ENCODE results near the gene SLF2. TPM values are rescaled to one million over a fixed set of nuclear protein-coding genes. Genes with fewer than 3 reads are reported as not detected.
A peak's percentile ranks its signal among the peaks of the same experiment; 100 is the strongest.

The SLF2 gene
- total and polyA plus RNA-seq, 4 donors, result 4.0 to 18.8 (median 12.1) TPM

- Histone ChIP-seq H3K27ac (ENCODE audit: low read depth in 1 of 2, low read length in 2 of 2) (no peak overlapping the region), H3K4me3 (ENCODE audit: low read depth in 1 of 3, low read length in 3 of 3) (no peak overlapping the region), H3K9me3 (ENCODE audit: control insufficient read depth in 4 of 4, low read length in 3 of 4) (no peaks in the 10 kb centered on the region), H3K4me1 (ENCODE audit: control insufficient read depth in 4 of 4, insufficient read depth in 4 of 4, low read length in 3 of 4) (no peaks in the 10 kb centered on the region), H3K36me3 (ENCODE audit: control insufficient read depth in 4 of 4, insufficient read depth in 3 of 4, low read depth in 1 of 4, low read length in 3 of 4) (no peaks in the 10 kb centered on the region), H3K9ac (ENCODE audit: low read depth in 1 of 2, low read length in 2 of 2) (no peak overlapping the region), H3K27me3 (ENCODE audit: control insufficient read depth in 4 of 4, insufficient read depth in 4 of 4, low read length in 3 of 4) (peaks cover 0 to 11% (median 0%) of the 10 kb centered on the region in 4 donors)
- DNase-seq (ENCODE audit: low spot score), result no peak
- WGBS, result 66% methylated on average over 6 of the region's 6 CpGs
- TF ChIP-seq MAX (IDR thresholded peaks at IDR 0.05), result no peak
- TF ChIP-seq EGR1 (IDR thresholded peaks at IDR 0.05; ENCODE audit: low read depth in 2 of 2), result no peak
- no peak for TF ChIP-seq REST (IDR thresholded peaks at IDR 0.05)
- no peak for TF ChIP-seq TAF1 (conservative IDR thresholded peaks at IDR 0.05)
- no peak for TF ChIP-seq GABPA (IDR thresholded peaks at IDR 0.05 in 1 of 2, conservative IDR thresholded peaks at IDR 0.05 in 1 of 2)
- TF ChIP-seq ZBTB33 (IDR thresholded peaks at IDR 0.05), result no peak
- no peak for TF ChIP-seq JUND (IDR thresholded peaks at IDR 0.05)
These were observed 22.6 kb upstream of the SLF2 start for GRCh38 chr10:100890141-100890672.

GRCh38 chr10:100890673-100891317 lies 22.0 kb upstream of the SLF2 start:
- WGBS, result 89% methylated on average over 7 of the region's 7 CpGs
- DNase-seq (ENCODE audit: low spot score), result no peak

GRCh38 chr10:100894033-100894432 lies 18.7 kb upstream of the SLF2 start:
- no peaks in the 10 kb centered on the region for H3K9me3 ChIP-seq (ENCODE audit: control insufficient read depth in 4 of 4, low read length in 3 of 4)
- no peaks in the 10 kb centered on the region for H3K4me1 ChIP-seq (ENCODE audit: control insufficient read depth in 4 of 4, insufficient read depth in 4 of 4, low read length in 3 of 4)
- H3K36me3 ChIP-seq (ENCODE audit: control insufficient read depth in 4 of 4, insufficient read depth in 3 of 4, low read depth in 1 of 4, low read length in 3 of 4), result no peaks in the 10 kb centered on the region
- no peak overlapping the region for H3K4me3 ChIP-seq (ENCODE audit: low read depth in 1 of 3, low read length in 3 of 3)
- DNase-seq (ENCODE audit: low spot score), result peak; percentile 14
- no peak overlapping the region for H3K27ac ChIP-seq (ENCODE audit: low read depth in 1 of 2, low read length in 2 of 2)
- no peak overlapping the region for H3K9ac ChIP-seq (ENCODE audit: low read depth in 1 of 2, low read length in 2 of 2)
- H3K27me3 ChIP-seq (ENCODE audit: control insufficient read depth in 4 of 4, insufficient read depth in 4 of 4, low read length in 3 of 4), result peaks cover 0 to 14% (median 1%) of the 10 kb centered on the region in 4 donors
- WGBS, result 71% methylated on average over 3 of the region's 3 CpGs
- no peak for TF ChIP-seq SP1 (IDR thresholded peaks at IDR 0.05)
- no peak for TF ChIP-seq TAF1 (conservative IDR thresholded peaks at IDR 0.05)
- TF ChIP-seq EGR1 (IDR thresholded peaks at IDR 0.05; ENCODE audit: low read depth in 2 of 2), result no peak
- no peak for TF ChIP-seq CTCF (IDR thresholded peaks at IDR 0.05; ENCODE audit: low read depth, low read length, missing input control)
- TF ChIP-seq NR2F2 (IDR thresholded peaks at IDR 0.05), result no peak
- TF ChIP-seq HNF4G (IDR thresholded peaks at IDR 0.05), result no peak
- no peak for TF ChIP-seq RAD21 (IDR thresholded peaks at IDR 0.05)
- TF ChIP-seq RXRA (IDR thresholded peaks at IDR 0.05), result no peak
- TF ChIP-seq ATF3 (IDR thresholded peaks at IDR 0.05), result no peak
- TF ChIP-seq MAX (IDR thresholded peaks at IDR 0.05), result no peak
- TF ChIP-seq ZBTB33 (IDR thresholded peaks at IDR 0.05), result no peak

More at GRCh38 chr10:100890673-100891317, 22.0 kb upstream of the SLF2 start:
- Histone ChIP-seq H3K27ac (ENCODE audit: low read depth in 1 of 2, low read length in 2 of 2) (no peak overlapping the region), H3K4me1 (ENCODE audit: control insufficient read depth in 4 of 4, insufficient read depth in 4 of 4, low read length in 3 of 4) (no peaks in the 10 kb centered on the region), H3K36me3 (ENCODE audit: control insufficient read depth in 4 of 4, insufficient read depth in 3 of 4, low read depth in 1 of 4, low read length in 3 of 4) (no peaks in the 10 kb centered on the region), H3K4me3 (ENCODE audit: low read depth in 1 of 3, low read length in 3 of 3) (no peak overlapping the region), H3K9me3 (ENCODE audit: control insufficient read depth in 4 of 4, low read length in 3 of 4) (no peaks in the 10 kb centered on the region), H3K27me3 (ENCODE audit: control insufficient read depth in 4 of 4, insufficient read depth in 4 of 4, low read length in 3 of 4) (peaks cover 0 to 14% (median 0%) of the 10 kb centered on the region in 4 donors), H3K9ac (ENCODE audit: low read depth in 1 of 2, low read length in 2 of 2) (no peak overlapping the region)
- no peak for TF ChIP-seq SP1 (IDR thresholded peaks at IDR 0.05)
- no peak for TF ChIP-seq ATF3 (IDR thresholded peaks at IDR 0.05)

All from liver (tissue), 9 donors.